C4-2B (cell line): ENCODE results near the gene LSM4.

ENCODE experiments used
- ZFX ChIP-seq: fragments of 450-650 bp; IDR thresholded peaks from 2 replicates; pipeline ENCODE4 v1.6.1; 2017
- TF ChIP-seq, protein P1 (sequence below): fragments of 450-650 bp; conservative IDR thresholded peaks from 2 replicates; pipeline ENCODE4 v1.5.1; 2017; ENCODE audit warnings: mild to moderate bottlenecking

DNA sequence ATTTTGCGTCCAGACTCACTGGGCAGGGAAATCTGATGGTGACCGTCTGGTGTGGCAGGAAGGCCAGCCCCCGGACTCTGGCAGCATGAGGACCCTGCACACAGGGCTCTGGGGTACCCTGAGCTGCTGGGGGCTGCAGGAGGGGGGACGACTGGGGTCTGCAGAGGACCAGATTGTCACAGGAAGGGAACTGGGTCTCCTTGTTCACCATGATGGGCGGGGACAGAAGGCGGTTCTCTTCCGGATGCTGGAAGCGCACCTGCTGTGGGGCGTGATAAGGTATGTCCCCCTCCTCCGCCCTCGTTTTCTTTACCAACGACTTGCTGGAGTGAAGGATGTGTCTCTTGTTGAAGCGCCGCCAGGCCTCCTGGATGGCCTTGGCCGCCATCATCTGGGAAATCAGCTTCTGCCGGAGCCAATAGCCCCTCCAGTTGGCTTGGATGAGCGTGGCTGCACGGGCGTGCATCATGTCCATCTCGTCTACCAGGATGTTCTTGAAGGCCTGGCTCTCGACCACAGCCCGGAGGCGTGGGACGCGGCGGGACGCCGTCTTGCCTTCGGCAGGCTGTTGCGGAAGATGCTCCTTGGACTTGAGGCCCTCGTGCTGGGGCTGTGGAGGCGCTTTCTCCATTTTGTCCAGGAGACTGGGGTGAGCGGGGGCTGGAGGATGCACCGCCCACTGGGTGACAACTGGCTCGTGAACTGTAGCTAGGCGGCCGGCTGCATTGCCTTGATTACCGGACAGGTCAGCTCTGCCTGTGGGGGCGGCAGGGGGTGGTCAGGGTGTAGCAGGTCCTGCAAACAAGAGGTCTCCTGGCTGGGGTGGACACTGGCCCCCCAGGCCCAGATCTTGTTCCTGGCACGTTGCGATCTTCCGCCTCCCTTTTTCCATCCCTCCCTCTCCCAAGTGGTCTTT is 55.8 kb downstream of the LSM4 start:
- TF ChIP-seq, protein P1, sequence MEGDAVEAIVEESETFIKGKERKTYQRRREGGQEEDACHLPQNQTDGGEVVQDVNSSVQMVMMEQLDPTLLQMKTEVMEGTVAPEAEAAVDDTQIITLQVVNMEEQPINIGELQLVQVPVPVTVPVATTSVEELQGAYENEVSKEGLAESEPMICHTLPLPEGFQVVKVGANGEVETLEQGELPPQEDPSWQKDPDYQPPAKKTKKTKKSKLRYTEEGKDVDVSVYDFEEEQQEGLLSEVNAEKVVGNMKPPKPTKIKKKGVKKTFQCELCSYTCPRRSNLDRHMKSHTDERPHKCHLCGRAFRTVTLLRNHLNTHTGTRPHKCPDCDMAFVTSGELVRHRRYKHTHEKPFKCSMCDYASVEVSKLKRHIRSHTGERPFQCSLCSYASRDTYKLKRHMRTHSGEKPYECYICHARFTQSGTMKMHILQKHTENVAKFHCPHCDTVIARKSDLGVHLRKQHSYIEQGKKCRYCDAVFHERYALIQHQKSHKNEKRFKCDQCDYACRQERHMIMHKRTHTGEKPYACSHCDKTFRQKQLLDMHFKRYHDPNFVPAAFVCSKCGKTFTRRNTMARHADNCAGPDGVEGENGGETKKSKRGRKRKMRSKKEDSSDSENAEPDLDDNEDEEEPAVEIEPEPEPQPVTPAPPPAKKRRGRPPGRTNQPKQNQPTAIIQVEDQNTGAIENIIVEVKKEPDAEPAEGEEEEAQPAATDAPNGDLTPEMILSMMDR: no peak
- TF ChIP-seq ZFX: no peak
